Endothelial cell of umbilical vein (primary cell): Measurements from ENCODE around the gene TMEM186. TPM values are rescaled to one million over a fixed set of nuclear protein-coding genes. Genes with fewer than 3 reads are reported as not detected.

ENCODE experiments used
- BruUV-seq: library from RNA; stranded (reverse); fragments of 400-500 nt; replicated peaks from 2 replicates; lab custom pipeline; 2021; lab: Mats Ljungman, UMichigan
- CTCF ChIA-PET: fragments of 300-600, 350-600 bp; sonication (Branson Sonifier 250); formaldehyde crosslinking; loops from one replicate; lab custom pipeline; 2021; ENCODE audit warnings: antibody characterized with exemption, inconsistent platforms; lab: Charles Lee
- POLR2A ChIA-PET: fragments of 300-600, 350-600 bp; sonication (Branson Sonifier 250); formaldehyde crosslinking; loops from one replicate; lab custom pipeline; 2021; ENCODE audit warnings: antibody characterized with exemption, inconsistent platforms; lab: Charles Lee
- DNase-seq: peaks from one replicate; pipeline ENCODE4 v3.0.0-alpha.2; 2011; ENCODE audit warnings: low read depth, low spot score
- FAIRE-seq: peaks from 2 replicates; lab custom pipeline; 2011; peaks lifted over from hg19 to GRCh38; lab: Jason Lieb, UNC
- H2AFZ ChIP-seq: 2 replicates; pipeline ENCODE4 v1.6.0; 2012; ENCODE audit warnings: low read depth, low read length, control low read depth, inconsistent platforms
- H3K27ac ChIP-seq: 2 replicates; pipeline ENCODE4 v1.5.1; 2011; ENCODE audit warnings: low read depth, mild to moderate bottlenecking, control low read depth, low read length, moderate library complexity; ENCODE audit not compliant: insufficient read depth
- H3K27me3 ChIP-seq, 2 experiments: 2 replicates each; pipeline versions ENCODE4 v1.6.0 to v1.6.1; 2011; ENCODE audit warnings: low read length in 2 of 2, mixed read lengths in 1 of 2; ENCODE audit not compliant: control insufficient read depth in 2 of 2, insufficient read depth in 2 of 2
- H3K36me3 ChIP-seq, 2 experiments: 2 replicates in 1 of 2; 3 replicates in 1 of 2; pipeline ENCODE4 v1.5.1; 2011; ENCODE audit warnings: low read length in 2 of 2, mild to moderate bottlenecking in 1 of 2, moderate library complexity in 1 of 2; ENCODE audit not compliant: control insufficient read depth in 2 of 2, insufficient read depth in 2 of 2; ENCODE audit errors: extremely low read depth in 1 of 2
- H3K4me1 ChIP-seq: 3 replicates; pipeline ENCODE4 v1.5.1; 2011; ENCODE audit warnings: mild to moderate bottlenecking, low read length; ENCODE audit not compliant: control insufficient read depth, insufficient read depth; ENCODE audit errors: extremely low read depth
- H3K4me2 ChIP-seq: 2 replicates; pipeline ENCODE4 v1.6.1; 2011; ENCODE audit warnings: low read length, control low read depth, mixed read lengths; ENCODE audit not compliant: insufficient read depth
- H3K4me3 ChIP-seq, 3 experiments: fragments of 200-600 bp in 1 of 3; sonication (generic), shearing (Covaris generic) in 1 of 3; replicated peaks in 1 of 3; 2 replicates each; pipeline ENCODE4 v1.5.1; 2011 to 2016; ENCODE audit warnings: control low read depth in 3 of 3, low read length in 3 of 3, mild to moderate bottlenecking in 2 of 3, inconsistent platforms in 1 of 3, low read depth in 1 of 3, moderate library complexity in 1 of 3; ENCODE audit not compliant: insufficient read depth in 1 of 3
- H3K79me2 ChIP-seq: 2 replicates; pipeline ENCODE4 v1.6.0; 2012; ENCODE audit warnings: low read length, inconsistent platforms; ENCODE audit not compliant: control insufficient read depth, insufficient read depth
- H3K9ac ChIP-seq: replicated peaks from 2 replicates; pipeline ENCODE3; 2011; ENCODE audit warnings: low read length, control low read depth; ENCODE audit not compliant: insufficient read depth; ENCODE audit errors: extremely low read depth
- H3K9me1 ChIP-seq: replicated peaks from 3 replicates; pipeline ENCODE4 v1.6.0; 2011; ENCODE audit warnings: mild to moderate bottlenecking, low read length; ENCODE audit not compliant: control insufficient read depth, insufficient read depth; ENCODE audit errors: extremely low read depth
- H3K9me3 ChIP-seq: replicated peaks from 2 replicates; pipeline ENCODE4 v1.5.1; 2012; ENCODE audit warnings: low read length, inconsistent platforms; ENCODE audit not compliant: control insufficient read depth, insufficient read depth
- H4K20me1 ChIP-seq: replicated peaks from 2 replicates; pipeline ENCODE3; 2011; ENCODE audit warnings: mild to moderate bottlenecking, low read length; ENCODE audit not compliant: control insufficient read depth, insufficient read depth; ENCODE audit errors: extremely low read depth
- EZH2 ChIP-seq: IDR thresholded peaks from 2 replicates; pipeline ENCODE4 v1.6.1; 2012; ENCODE audit warnings: borderline replicate concordance, low read depth, mild to moderate bottlenecking, moderate library complexity, low read length, inconsistent platforms; ENCODE audit not compliant: severe bottlenecking
- FOS ChIP-seq: IDR thresholded peaks from 2 replicates; pipeline ENCODE4 v1.6.1; 2011; ENCODE audit warnings: mild to moderate bottlenecking, low read length, moderate library complexity, borderline replicate concordance; ENCODE audit not compliant: insufficient read depth
- GATA2 ChIP-seq: IDR thresholded peaks from 2 replicates; pipeline ENCODE4 v1.7.0; 2011; ENCODE audit warnings: low read depth, mild to moderate bottlenecking, moderate library complexity, mixed read lengths, low read length; ENCODE audit not compliant: insufficient read length, insufficient read depth
- JUN ChIP-seq: IDR thresholded peaks from 2 replicates; pipeline ENCODE4 v1.6.1; 2011; ENCODE audit warnings: borderline replicate concordance, low read depth; ENCODE audit not compliant: insufficient read length, insufficient read depth
- MYC ChIP-seq: IDR thresholded peaks from one replicate; pipeline ENCODE4 v1.6.1; 2011; ENCODE audit warnings: mild to moderate bottlenecking, low read depth, low read length
- POLR2A ChIP-seq: IDR thresholded peaks from 2 replicates; pipeline ENCODE4 v1.6.1; 2012; ENCODE audit warnings: low read depth, mild to moderate bottlenecking, control low read depth, low read length
- POLR2AphosphoS5 ChIP-seq: IDR thresholded peaks from 2 replicates; pipeline ENCODE4 v1.6.1; 2012; ENCODE audit warnings: low read depth, mild to moderate bottlenecking, control low read depth, low read length, moderate library complexity; ENCODE audit not compliant: insufficient read depth
- dilution Hi-C: fragments of 300-500 bp; cut with MboI; formaldehyde crosslinking; loops from one replicate; pipeline ENCODE4 v1.15.0; 2019; ENCODE audit warnings: low sequenced_read_pairs; ENCODE audit not compliant: extremely low pct_ligation_motif_present
- intact Hi-C: fragments of 100-400 bp; cut with micrococcal nuclease; formaldehyde crosslinking; loops from one replicate; pipeline ENCODE4 v1.10.0; 2022
- polyA plus RNA-seq, 4 experiments: library from polyadenylated mRNA; depleted of rRNA in 3 of 4; stranded (reverse) in 3 of 4; unstranded in 1 of 4; fragments of >200 nt; gene quantifications; 2 replicates each; pipeline versions ENCODE4 v1.2.1 to v1.2.3, GENCODE V29; 2011 to 2012; ENCODE audit warnings: missing spikeins in 1 of 4
- total RNA-seq: library from RNA; stranded (reverse); gene quantifications from 2 replicates; pipeline ENCODE4 v1.2.3, GENCODE V29; 2021
- TF ChIP-seq, protein P1 (sequence below): IDR thresholded peaks from 2 replicates; pipeline ENCODE4 v1.6.1; 2011; ENCODE audit not compliant: insufficient read depth, insufficient read length
- TF ChIP-seq, protein P2 (sequence below), 2 donors: IDR thresholded peaks; 1 replicate in 1 of 2; 2 replicates in 1 of 2; pipeline ENCODE4 v1.5.1; 2011; ENCODE audit warnings: low read length in 2 of 2, mild to moderate bottlenecking in 2 of 2, moderate library complexity in 2 of 2, control low read depth in 1 of 2, inconsistent platforms in 1 of 2, low read depth in 1 of 2; ENCODE audit not compliant: insufficient read depth in 1 of 2; ENCODE audit errors: extremely low read depth in 1 of 2

The TMEM186 gene
- total and polyA plus RNA-seq, 2 donors (not counting 3 experiments of a cell fraction or from before 2014, with no cell fraction given) = 8.0 to 9.6 TPM

DNA sequence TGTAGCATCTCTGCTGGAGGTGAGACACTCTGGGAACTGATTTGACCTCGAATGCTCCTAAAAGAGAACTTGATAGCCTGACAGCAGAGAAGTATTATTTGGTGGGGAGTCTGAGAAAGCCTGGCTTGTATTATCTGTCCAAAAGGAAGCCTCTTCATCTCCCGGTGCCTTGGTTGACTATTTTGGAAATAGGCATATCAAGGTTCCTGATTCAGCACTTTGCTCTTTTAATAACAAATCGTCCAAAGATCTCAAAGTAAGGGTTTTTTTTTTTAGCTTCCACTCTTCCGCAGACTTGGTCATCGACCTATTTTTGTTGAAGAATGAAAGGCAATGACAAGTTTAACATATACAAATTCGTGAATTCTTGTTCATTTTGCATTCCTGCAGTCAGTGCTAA is 14.8 kb downstream of the TMEM186 start:
- TF ChIP-seq JUN (no peak), GATA2 (no peak), POLR2AphosphoS5 (no peak), FOS (no peak), MYC (no peak), EZH2 (no peak), POLR2A (no peak)
- TF ChIP-seq, protein P1, sequence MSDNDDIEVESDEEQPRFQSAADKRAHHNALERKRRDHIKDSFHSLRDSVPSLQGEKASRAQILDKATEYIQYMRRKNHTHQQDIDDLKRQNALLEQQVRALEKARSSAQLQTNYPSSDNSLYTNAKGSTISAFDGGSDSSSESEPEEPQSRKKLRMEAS = no peak
- TF ChIP-seq, protein P2, sequence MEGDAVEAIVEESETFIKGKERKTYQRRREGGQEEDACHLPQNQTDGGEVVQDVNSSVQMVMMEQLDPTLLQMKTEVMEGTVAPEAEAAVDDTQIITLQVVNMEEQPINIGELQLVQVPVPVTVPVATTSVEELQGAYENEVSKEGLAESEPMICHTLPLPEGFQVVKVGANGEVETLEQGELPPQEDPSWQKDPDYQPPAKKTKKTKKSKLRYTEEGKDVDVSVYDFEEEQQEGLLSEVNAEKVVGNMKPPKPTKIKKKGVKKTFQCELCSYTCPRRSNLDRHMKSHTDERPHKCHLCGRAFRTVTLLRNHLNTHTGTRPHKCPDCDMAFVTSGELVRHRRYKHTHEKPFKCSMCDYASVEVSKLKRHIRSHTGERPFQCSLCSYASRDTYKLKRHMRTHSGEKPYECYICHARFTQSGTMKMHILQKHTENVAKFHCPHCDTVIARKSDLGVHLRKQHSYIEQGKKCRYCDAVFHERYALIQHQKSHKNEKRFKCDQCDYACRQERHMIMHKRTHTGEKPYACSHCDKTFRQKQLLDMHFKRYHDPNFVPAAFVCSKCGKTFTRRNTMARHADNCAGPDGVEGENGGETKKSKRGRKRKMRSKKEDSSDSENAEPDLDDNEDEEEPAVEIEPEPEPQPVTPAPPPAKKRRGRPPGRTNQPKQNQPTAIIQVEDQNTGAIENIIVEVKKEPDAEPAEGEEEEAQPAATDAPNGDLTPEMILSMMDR (IDR thresholded peaks at IDR 0.05; ENCODE audit: extremely low read depth in 1 of 2, insufficient read depth in 1 of 2, low read depth in 1 of 2, low read length in 2 of 2) = no peak
- FAIRE-seq = no peak
- no peak overlapping the region for H3K9ac ChIP-seq
- DNase-seq = no peak
- H3K79me2 ChIP-seq = no peaks in the 10 kb centered on the region
- no peak overlapping the region for H3K27ac ChIP-seq
- no TSS peak for BruUV-seq
- peaks cover 2 to 4% of the 10 kb centered on the region in 2 experiments for H3K27me3 ChIP-seq
- H3K36me3 ChIP-seq = no peaks in the 10 kb centered on the region
- no peaks in the 10 kb centered on the region for H3K4me1 ChIP-seq
- H3K9me1 ChIP-seq = no peaks in the 10 kb centered on the region
- ChIA-PET POLR2A (no interaction called here), CTCF (no interaction called here)
- intact Hi-C loops = no loop called here
- no peaks in the 10 kb centered on the region for H4K20me1 ChIP-seq
- no peaks in the 10 kb centered on the region for H3K9me3 ChIP-seq
- H2AFZ ChIP-seq = no peak overlapping the region
- no peak overlapping the region for H3K4me2 ChIP-seq
- no peak overlapping the region for H3K4me3 ChIP-seq
- dilution Hi-C loops = no loop called here
